SIG-M5 (cell line): ENCODE measurements around the gene ANKRD63.

Experiments used
- DNase-seq: peaks from one replicate; lab custom pipeline; 2025; lab: John Stamatoyannopoulos, UW

The ANKRD63 gene, protein sequence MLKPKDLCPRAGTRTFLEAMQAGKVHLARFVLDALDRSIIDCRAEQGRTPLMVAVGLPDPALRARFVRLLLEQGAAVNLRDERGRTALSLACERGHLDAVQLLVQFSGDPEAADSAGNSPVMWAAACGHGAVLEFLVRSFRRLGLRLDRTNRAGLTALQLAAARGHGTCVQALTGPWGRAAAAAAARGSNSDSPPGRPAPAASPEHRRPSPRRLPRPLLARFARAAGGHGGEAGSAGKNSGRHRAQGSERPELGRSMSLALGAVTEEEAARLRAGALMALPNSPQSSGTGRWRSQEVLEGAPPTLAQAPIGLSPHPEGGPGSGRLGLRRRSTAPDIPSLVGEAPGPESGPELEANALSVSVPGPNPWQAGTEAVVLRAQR

DNA sequence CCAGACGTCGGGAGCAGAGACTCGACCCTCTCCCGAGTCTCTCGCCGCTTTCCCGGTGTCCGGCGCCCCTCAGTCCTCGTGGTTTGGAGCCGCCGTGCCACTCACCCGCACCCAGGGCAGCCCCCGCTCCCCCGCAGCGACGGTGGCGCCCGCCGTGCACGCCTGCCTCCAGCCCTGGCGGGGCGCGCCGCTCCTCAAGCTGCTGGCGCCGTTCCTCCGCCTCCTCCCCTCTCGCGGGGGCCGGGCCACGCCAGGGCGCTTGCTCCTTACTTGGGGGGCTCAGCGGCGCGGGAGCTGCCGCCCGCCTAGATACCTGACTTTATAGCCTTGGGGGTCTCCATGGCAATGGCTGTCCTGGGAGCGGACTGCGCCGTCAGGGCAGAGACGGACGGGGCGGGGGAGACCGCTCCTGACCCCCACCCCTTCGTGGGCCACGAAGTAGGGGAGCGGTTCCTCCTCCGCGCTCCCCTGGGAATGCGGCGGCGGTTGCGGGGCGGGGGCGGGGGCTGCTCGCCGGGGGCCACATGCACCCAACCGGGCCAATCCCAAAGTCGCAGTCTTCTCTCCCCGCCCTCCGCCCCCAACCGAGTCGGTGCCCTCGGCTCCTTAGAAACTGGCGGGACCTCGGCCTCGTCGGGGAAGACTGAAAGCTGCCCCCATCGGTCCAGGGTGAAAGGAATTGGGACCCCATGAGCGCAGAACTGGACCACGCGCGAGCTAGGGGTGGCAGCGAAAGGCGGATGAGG lies at the start of gene ANKRD63:
Gene ANKRD63, minus strand, starts transcription at position 196 of the 746 bp plus-strand sequence. CDS start 478 bp downstream, outside the sequence.
- no peak for DNase-seq

- no peak for DNase-seq
Observed at GRCh38 chr15:40332113-40332781, 49.4 kb upstream of the ANKRD63 start.

DNA sequence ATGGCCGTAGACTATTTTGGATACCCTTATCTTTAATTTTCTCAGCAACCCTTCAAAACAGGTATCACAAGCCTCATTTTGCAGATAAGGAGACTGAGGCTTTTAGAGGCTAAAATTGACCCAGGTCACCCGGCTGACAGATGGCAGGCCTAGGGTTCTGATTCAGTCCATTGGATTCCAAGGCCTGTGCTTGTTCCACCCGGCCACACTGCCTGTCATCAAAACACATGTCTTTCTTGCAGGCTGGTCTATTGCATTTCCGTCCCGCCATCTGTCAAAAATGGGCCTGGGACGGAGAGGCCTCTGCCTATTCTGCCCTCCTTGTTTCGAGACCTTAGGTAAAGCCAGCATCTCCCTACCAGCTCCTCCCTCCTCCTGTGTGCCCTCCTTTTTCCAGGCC lies 48.8 kb upstream of the ANKRD63 start:
- DNase-seq = no peak

DNA sequence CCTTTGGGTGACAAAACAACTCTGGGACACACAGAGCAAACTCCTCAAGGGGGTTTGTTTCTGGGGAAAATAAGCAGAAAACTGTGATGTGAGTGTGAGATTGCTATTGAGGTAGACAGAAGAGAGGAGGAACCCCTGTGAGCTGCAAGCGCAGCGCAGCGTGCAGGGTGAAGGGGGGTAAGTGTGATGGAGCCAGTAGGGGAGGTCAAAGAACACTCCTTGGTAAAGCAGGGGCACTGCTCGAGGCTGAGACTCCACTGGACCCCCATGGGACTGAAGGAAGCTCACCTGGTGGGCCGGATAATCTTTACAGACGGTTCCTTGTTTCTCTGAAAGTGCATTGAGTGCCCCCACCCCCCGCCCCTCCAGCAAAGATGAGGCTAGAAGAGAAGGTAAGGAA lies 48.2 kb upstream of the ANKRD63 start:
- DNase-seq = no peak

DNA sequence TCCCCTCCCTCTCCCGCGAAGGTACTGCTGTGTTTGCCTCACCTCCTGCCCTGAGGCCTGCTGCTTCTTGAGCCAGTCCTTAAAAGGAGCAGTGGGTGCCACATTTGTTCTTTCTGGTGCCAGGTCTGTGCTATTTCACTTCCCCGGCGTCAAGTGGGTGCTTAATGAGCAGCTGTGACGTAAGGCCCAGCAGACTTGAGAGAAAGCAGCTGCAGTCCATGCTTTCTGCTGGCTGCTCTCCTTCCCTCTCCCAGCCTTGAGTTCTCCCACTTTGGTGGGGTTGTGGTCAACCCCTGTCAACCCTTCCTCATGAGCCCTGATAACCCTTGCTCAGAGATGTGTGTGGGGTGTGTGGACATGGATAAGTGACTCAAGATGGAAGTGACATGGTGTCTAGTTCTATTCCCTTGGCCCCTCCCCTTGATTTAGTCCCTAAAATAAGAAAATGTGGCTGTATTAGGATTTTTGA lies 47.5 kb upstream of the ANKRD63 start:
- DNase-seq = no peak

DNA sequence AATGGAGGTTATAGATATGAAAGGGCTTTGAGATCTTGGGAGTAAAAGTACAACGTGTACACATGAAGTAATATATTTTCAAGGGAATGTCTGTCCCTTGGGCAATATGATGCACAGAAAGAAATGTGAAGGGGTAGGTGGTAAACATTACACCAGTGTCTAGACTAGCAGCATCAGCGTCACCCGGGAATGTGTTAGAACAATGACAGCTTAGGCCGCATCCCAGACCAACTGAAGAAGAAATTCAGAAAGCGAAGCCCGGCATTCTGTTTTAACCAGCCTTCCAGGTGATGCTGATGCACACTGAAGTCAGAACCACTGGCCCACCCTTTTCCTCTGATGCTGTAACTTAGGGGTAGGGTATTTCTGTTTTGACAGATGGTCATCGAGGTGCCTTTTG lies 46.9 kb upstream of the ANKRD63 start:
- no peak for DNase-seq

GRCh38 chr15:40328751-40329150 lies 45.9 kb upstream of the ANKRD63 start:
- no peak for DNase-seq

DNA sequence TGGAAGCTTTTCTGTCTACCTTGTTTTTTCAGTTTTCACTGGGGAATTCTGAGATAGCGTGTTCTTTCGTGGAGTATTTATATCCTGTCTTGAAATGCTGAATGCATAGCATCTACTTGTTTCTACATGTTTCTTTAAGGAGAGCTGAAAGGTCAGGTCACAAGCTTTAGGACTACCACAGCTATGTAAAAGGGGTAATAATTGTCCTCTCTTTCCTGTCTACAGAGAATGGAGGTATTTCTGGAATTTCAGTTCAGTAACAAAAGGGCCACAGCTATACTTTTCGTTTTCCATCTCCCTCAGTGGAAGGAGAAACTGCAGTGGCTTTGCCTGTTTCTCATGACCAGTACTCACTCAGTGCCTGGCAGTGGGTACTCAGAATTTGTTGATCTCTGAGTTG lies 45.3 kb upstream of the ANKRD63 start:
- DNase-seq = no peak

GRCh38 chr15:40327457-40327856 lies 44.6 kb upstream of the ANKRD63 start:
- DNase-seq = no peak

DNA sequence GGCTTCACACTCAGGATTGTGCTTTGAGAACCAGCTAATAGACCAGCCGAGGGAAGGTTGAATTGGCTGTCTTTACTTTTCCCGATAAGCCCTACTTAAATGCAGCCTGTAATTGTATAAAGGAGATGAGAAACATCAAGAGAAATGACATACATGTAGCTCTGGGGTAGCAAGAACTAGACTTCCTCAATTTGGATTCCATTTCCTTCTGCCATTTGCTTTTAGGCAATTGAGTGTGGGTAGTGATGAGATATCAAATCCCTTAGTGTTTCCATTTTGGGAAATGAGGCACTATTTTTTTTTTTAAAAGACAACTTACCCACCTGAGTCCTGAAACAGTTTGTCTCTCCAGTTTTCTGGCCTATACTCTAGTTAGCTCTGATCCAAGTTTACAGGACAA lies 42.8 kb upstream of the ANKRD63 start:
- no peak for DNase-seq

DNA sequence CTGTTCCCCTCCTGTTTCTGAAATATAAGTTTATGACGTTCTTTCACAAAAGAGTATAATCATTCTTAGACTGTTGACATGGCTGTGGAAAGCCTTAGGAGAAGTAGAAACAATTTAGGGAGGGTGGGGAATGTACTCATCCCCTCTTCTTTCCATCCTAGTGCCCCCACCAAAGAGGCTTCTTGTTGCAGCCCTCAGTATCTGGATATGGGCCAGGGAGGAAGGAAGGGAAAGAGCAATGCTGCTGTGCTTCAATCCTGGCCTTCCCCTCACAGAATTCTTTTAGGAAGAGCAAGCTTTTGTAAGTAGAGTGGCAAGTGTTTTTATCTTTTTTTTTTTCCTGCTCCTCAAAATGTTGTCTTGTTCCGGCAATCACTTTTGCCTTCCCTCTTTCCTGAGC lies 42.3 kb upstream of the ANKRD63 start:
- DNase-seq = no peak

DNA sequence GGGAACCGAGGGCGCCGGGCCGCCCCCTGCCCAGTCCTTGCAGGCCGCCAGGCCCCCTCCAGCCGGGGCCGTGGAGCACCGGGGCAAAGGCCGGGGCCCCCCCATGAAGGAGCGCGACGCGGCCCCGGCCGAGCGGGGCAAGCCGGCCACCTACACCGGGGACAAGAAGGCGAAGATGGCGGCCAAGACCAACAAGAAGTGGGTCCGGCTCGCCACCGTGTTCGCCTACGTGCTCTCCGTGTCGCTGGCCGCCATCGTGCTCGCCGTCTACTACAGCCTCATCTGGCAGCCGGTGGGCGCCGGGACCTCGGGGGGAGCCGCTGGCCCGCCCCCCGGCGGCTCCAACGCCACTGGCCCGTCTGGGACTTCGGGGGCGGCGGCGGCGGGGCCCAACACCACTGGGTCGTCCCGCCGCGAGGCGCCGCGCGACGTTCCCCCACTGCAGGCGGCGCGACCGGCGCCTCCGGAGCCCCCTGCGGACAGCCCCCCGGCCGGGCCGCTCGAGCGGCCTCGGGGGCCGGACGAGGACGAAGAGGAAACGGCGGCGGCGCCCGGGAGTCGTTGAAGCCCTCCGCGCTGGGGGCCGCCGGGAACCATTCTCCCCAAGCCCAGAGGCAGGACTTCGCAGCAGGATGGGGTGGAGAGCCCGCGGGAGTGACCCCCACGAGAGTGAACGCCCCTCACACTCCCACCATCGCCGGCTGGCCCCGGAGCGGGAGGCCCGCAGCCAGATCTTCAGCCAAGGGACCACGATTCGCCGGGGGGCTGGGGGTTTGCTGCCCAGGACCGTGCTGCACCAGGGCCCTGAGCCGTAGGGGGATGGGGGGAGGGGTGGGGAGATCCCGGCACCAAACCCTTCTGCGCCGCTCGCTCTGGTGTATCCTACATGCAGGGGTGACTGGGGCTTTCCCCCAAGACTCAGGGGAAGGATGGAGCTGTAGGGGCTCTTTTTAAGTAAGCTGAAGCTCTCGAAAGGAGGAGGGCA lies 41.4 kb upstream of the ANKRD63 start:
- DNase-seq = no peak

DNA sequence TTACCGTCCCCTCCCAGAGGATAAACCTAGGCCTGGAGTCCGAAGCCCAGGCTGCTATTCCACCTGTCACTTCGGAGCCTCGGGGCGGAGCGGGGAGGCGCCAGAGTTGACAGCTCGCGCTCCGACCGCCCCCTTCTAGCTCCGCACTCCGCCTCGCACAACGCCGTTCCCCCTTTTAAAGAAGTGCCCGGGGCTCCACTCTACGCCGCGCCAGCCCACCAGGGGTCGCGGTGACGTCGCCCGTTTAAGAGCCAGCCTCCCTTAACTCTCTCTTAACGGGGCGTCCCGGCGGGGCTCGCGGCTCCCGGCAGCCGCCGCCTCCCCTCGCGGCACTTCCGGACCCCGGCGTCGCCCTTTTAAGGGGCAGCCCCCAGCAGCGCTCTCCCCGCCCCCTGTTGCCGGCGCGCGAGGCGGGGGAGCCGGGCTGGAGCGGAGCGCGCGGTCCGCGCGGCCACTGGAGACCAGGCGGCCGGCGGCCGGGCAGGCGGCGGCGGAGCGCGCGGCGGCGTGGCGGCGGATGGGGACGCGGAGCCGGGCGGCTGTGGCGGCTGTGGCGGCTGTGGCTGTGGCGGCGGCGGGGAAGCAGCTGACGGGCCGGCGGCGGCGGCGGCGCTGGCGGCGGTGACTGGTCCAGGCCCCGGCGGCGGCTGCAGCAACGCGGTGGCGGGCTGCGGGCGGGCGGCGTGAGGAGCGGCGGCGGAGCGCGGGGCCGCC lies 40.5 kb upstream of the ANKRD63 start, which contains the start of gene INAFM2:
Gene INAFM2, plus strand, starts transcription at position 454 of the 714 bp plus-strand sequence. CDS start 364 bp downstream, outside the sequence.
- DNase-seq = peak; percentile 76

DNA sequence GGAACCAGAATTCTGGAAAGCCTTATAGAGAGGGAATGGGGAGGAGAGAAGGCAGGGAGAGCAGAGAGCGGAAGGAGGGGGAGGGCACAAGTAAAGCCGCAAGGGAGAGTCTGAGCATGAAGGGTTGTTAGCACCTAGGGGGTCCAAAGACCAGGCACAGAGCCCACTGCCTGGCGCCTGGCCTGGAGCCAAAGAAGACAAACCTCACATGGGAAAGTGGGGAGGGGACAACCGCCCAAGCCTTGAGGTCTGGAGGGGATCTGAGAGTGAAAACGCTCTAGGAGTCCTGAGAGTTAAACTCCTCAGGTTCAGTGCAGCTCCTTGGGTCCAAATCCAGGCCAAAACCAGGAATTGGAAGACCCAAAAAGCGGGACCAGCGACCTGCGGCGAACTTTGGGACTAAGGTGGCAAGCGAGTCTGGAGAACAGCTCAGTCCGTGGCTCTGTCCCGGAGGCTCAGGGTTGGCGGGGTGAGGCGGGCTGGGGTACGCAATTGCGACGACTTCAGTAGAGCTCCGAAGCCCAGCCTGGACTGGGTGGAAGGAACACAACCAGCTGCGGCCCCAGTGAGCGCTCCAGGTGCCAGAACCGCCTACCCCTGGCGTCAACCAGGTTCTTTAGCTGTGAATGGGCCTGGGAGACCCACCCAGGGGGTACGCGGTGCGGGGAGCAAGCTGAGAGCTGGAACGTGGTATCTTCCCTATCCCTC lies 39.8 kb upstream of the ANKRD63 start:
- DNase-seq = no peak

DNA sequence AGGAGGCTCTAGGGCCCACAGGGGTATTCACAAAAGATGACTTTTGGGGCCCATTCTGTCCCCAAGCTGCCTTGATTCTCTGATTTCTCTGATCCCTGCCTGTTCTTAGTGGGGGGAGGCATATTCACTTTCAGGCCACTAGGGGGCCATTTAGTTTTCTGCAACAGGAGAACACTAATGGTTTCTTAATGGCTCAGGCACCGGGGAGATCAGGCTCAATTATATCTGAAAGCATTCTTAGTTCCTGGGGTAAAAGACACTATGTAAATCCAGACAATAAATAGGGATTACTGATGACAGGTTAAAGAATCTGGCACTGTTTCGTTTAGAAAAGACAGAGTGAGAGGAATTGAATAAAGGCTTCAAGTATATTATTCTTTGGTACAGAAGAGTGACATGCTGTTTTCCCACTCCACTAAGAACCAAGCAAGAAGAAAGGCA lies 38.1 kb upstream of the ANKRD63 start:
- no peak for DNase-seq

- no peak for DNase-seq
Observed at GRCh38 chr15:40320409-40320808, 37.5 kb upstream of the ANKRD63 start.

DNA sequence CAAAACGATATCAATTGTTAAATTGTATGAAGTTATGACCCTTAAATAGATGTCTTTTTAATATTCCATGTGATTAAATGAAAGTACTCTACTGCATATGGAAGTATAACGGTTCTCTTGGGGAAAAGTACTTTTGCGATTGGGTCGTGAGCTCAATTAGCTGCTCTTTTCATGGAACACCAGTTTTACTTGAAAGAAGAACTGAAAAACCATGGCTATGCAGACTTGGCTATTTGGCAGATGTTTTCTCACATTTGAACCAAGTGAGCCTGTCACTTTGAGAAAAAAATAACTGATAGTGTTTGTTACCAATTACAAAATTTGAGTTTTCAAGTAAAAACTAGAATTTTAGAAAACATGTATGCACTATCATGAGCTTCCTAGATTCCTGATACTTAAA lies 34.7 kb upstream of the ANKRD63 start:
- DNase-seq = no peak

- no peak for DNase-seq
Observed at GRCh38 chr15:40316931-40317330, 34.1 kb upstream of the ANKRD63 start.

GRCh38 chr15:40314723-40315276 lies 31.9 kb upstream of the ANKRD63 start:
- DNase-seq = no peak
